Measurements from ENCODE around the gene STX12. TPM values are rescaled to one million over a fixed set of nuclear protein-coding genes. Genes with fewer than 3 reads are reported as not detected.
"Not testable (repeated sequence)": the region's sequence is repeated elsewhere in the genome, so short reads cannot be mapped to it uniquely, and the experiment has no call there.

The STX12 gene
- total RNA-seq, 6 experiments from 2014 or later, result 15.2 to 32.7 (median 19.5) TPM

DNA sequence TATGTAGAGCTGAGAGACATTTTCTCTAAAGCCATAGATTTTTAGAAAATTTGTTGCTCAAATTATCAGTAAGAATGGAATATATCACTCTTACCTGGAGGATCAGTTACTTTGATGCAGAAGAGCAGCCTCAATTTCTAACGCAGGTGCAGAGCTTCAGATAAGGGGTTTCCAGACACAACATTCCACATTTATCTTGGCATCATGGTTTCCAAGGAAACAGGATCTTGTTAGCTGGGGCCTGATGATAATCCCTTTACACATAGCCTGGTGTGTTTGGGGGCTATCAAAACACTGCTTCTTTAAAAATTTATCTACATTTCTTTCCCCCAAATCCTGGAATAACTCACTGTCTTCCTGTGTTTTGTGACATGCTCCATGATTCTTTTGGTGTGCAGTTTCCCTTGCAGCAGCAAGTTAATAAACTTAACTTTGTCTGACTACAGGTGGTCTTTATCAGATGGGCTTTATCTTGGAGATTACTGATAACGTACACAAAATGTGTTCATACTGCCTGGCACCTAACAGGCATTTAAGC lies 2.7 kb upstream of the STX12 start:
- no peak overlapping the region for H3K27ac ChIP-seq
- intact Hi-C loops (cut with DNase I), result no loop called here
- ATAC-seq (no peak), DNase-seq (no peak)
- no peaks in the 10 kb centered on the region for H3K9me3 ChIP-seq
- H3K4me3 ChIP-seq, result no peak overlapping the region
- peaks cover 0 to 13% (median 6%) of the 10 kb centered on the region in 4 donors for H3K4me1 ChIP-seq
- TF ChIP-seq POLR2A (IDR thresholded peaks at IDR 0.05), result no peak
- no peak for TF ChIP-seq CTCF (IDR thresholded peaks at IDR 0.05)
- H3K36me3 ChIP-seq, result no peaks in the 10 kb centered on the region
- WGBS (ENCODE audit: insufficient coverage, low coverage, low lambda C conversion rate, missing lambda C conversion rate), result 54% methylated on average over 2 of the region's 2 CpGs
- no peaks in the 10 kb centered on the region for H3K27me3 ChIP-seq

DNA sequence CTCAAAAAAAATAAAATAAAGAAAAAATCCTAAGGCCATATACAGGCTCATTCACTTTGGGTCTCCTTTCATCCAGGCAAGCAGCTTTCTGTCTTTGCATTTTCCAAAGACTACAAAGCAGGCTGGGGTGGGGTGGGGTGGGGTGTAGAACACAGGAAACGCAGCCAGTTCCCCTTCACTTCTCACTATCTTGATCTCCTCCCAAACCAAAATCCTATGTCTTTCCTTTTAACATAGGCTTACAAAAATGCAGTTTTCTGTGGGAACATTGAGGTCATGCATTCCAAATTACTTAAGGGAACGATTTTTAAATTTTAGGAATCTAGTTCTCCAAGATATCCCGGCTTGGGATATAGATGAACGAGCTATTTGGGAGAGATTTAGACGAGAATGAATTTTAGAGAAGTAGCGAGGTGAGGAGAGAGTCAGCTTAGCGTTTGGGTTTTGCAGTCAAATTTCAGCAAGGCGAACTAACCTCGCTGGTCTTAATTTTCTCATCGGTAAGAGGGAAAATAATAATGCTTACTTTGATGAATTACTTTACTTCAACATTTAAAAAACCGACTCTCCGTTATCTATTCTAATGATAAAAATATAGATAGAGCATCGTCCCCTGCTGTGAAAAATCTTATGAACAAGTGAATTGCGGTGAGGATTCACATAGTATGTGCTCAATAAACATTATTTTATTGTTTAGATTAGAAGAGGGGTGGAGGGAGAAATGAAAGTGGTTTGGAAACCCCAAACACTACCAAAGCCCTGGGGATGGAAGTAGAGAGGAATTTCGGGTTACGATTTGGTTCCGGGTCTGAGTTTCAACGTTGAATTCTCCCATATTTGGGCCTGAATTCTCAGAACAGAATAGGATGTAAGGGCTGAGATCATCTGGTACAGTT lies 735 bp upstream of the STX12 start:
- no peak for DNase-seq
- no peak for ATAC-seq
- peaks cover 0 to 13% (median 6%) of the 10 kb centered on the region in 4 donors for H3K4me1 ChIP-seq
- peak overlapping the region; percentile 67 to 82 (median 77) for H3K4me3 ChIP-seq
- no peak for TF ChIP-seq POLR2A (IDR thresholded peaks at IDR 0.05)
- no peak for TF ChIP-seq CTCF (IDR thresholded peaks at IDR 0.05)
- intact Hi-C loops (cut with DNase I), result no loop called here
- no peaks in the 10 kb centered on the region for H3K36me3 ChIP-seq
- no peaks in the 10 kb centered on the region for H3K9me3 ChIP-seq
- no peaks in the 10 kb centered on the region for H3K27me3 ChIP-seq
- WGBS (ENCODE audit: insufficient coverage, low coverage, low lambda C conversion rate, missing lambda C conversion rate), result 17% methylated on average over 18 of the region's 18 CpGs
- peak overlapping the region; percentile 48 to 84 (median 56) for H3K27ac ChIP-seq

DNA sequence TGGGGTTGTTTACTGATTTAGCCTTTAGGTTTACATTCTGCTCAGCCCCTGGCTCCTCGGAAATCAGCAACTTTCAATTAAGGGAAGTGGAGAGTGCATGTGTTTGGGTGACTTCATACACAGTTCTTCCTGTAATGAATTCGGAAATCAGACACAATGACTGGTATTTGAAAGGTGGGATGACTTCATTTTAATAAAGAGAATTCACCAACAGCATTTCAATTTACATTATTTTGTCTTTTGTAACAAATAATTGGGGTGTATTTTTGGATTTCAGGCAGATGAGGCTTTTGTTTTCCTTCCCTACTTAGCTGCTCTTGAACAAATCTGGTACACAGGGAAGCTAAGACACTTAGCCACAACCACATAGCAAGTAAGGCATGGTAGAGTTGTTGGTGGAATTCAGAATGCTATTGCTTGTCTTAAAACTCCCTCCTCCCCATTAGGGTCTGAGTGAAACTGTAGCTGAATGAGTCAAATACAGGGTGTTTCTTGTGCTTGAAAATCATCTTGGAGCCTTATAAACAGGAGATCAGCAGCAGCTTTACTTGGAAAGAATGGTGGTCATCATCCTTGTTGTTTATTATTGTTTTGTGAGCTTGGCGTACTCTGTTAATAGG lies 917 bp downstream of the STX12 start:
- intact Hi-C loops (cut with DNase I), result no loop called here
- 24% methylated on average over 3 of the region's 3 CpGs for WGBS (ENCODE audit: insufficient coverage, low coverage, low lambda C conversion rate, missing lambda C conversion rate)
- peaks cover 0 to 13% (median 6%) of the 10 kb centered on the region in 4 donors for H3K4me1 ChIP-seq
- DNase-seq (no peak), ATAC-seq (peak in 3 of 4 donors; percentile 1 to 19 (median 16))
- H3K9me3 ChIP-seq, result no peaks in the 10 kb centered on the region
- TF ChIP-seq CTCF (IDR thresholded peaks at IDR 0.05) (no peak), POLR2A (IDR thresholded peaks at IDR 0.05) (no peak)
- no peaks in the 10 kb centered on the region for H3K36me3 ChIP-seq
- H3K27me3 ChIP-seq, result no peaks in the 10 kb centered on the region
- H3K4me3 ChIP-seq, result peak overlapping the region; percentile 67 to 82 (median 77)
- peak overlapping the region; percentile 84 to 86 (median 84) for H3K27ac ChIP-seq

GRCh38 chr1:27774654-27775053 lies 1.6 kb downstream of the STX12 start:
- ATAC-seq (no peak), DNase-seq (no peak)
- Histone ChIP-seq H3K36me3 (no peaks in the 10 kb centered on the region), H3K27me3 (no peaks in the 10 kb centered on the region), H3K9me3 (no peaks in the 10 kb centered on the region), H3K27ac (peak overlapping the region in 1 of 3 donors; percentile 84), H3K4me1 (peaks cover 0 to 13% (median 6%) of the 10 kb centered on the region in 4 donors), H3K4me3 (no peak overlapping the region)
- intact Hi-C loops (cut with DNase I), result no loop called here
- WGBS (ENCODE audit: insufficient coverage, low coverage, low lambda C conversion rate, missing lambda C conversion rate), result 79% methylated on average over 2 of the region's 2 CpGs
- TF ChIP-seq POLR2A (IDR thresholded peaks at IDR 0.05) (no peak), CTCF (IDR thresholded peaks at IDR 0.05) (no peak)

DNA sequence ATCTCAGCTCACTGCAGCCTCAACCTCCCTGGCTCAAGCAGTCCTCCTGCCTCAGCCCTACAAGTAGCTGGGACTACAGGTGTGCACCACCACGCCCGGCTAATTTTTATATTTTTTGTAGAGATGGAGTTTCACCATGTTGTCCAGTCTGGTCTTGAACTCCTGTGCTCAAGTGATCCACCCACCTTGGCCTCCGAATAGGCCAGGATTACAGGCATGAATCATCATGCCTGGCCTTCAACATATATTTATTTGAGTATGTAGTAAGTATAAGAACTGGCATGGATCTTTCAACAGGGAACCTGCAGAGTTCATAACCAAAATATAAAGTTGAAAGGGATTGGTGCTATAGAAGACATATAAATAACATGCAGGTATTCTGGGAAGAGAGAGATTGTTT lies 2.3 kb downstream of the STX12 start:
- ATAC-seq; H3K27me3 ChIP-seq; H3K4me3 ChIP-seq; intact Hi-C loops (cut with DNase I); H3K36me3 ChIP-seq; H3K27ac ChIP-seq; H3K9me3 ChIP-seq; DNase-seq: not testable (repeated sequence)
- WGBS (ENCODE audit: insufficient coverage, low coverage, low lambda C conversion rate, missing lambda C conversion rate), result 81% methylated on average over 3 of the region's 3 CpGs
- peaks cover 0 to 13% (median 6%) of the 10 kb centered on the region in 4 donors for H3K4me1 ChIP-seq

DNA sequence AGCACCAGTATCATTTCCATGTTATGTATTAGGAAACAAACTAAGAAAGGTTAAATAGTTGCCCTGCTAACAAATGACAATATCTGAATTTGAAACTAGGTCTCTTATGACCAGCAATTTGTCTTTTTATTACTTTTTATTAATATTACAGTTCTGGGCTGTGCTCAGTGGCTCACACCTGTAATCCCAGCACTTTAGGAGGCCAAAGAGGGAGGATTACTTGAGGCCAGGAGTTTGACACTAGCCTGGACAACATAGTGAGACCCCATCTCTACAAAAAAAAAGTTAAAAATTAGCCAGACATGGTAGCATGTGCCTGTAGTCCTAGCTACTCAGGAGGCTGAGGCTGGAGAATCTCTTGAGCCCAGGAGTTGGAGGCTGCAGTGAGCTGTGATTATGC lies 3.3 kb downstream of the STX12 start:
- intact Hi-C loops (cut with DNase I), result not testable (repeated sequence)

More for the DNA sequence above, 3.3 kb downstream of the STX12 start:
- H3K9me3 ChIP-seq, DNase-seq, H3K4me3 ChIP-seq, H3K27ac ChIP-seq, H3K27me3 ChIP-seq, H3K36me3 ChIP-seq, ATAC-seq: not testable (repeated sequence)
- H3K4me1 ChIP-seq, result peaks cover 0 to 13% (median 6%) of the 10 kb centered on the region in 4 donors
